Measurements from ENCODE around the gene COPS3.

Gene COPS3

DNA sequence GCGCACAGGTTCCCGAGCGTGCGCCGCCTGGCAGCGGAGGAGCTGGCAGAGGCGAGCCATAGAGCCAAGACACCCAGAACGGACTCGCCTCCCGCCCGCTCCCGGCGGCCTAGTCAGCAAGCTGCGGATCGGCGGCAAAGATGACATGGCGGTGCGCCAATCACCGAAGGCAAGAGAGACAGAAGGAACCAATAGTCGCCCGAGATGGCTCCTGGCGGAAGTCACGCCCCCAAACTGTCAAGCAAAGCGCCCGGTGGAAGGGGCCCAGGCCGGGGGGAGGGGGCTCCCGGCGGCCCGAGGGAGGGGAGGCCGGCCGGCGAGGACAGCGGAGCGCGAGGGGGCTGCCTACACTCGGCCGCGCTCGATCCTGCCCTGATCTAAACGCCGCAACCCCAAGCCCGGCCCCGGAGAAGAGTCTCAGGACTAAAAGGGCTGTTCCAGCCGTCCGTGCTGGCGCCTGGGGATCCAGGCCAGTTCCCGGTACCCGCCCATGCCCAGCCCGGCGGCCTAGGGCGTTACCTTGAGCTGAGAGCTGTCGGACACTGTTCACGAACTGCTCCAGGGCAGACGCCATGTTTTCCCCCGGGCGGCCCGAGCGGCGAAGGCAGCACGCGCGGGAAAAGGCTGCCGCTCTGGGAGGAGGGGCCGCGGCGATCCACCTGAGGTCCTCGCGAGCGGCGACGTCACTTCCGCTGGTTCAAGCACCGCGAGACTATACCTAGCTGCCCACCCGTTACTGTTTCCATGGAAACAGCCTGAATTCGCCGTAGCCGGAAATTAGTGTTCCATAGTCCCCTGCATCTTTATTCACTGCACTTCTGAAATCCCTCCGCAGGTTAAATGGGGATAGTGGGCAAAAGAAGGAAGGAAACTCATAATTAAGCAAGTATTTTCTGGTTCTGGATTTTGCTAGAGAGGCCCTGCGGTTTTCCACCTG lies at the start of gene COPS3:
COPS3 (minus strand) TSS at position 634 of the 937 bp plus-strand sequence; CDS start at position 574, 60 bp downstream.
- DNase-seq = peak; percentile 95 to 96

- no peak for DNase-seq
Observed at GRCh38 chr17:17328251-17328650, 47.2 kb upstream of the COPS3 start.

DNA sequence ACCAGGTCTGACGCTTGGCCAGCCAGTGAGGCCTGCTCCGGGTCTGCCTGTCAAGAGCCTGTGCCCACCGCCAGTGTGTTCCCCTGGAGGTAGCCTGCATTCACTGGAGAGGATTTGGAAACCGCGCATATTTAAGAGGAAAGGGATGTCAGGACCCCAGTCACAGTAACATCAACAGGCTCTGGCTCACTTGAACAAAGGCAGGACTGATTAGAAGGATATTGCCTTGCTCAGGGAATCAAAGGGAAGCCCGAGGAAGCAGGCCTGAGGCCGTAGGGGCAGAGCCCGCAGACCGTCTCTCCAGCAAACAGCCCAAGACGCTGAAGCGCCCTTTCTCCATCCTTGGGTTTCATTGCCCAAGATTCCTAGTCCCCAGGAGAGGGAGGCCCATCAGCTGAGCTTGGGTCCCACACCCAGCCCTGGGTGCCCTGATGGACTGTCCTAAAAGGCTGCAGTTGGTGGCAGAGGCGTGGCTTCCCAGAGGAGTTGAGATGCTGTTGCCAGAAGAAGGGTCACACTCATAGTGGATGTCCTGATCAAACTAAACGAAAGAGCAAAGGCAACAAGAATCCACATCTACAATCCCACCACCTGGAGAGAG lies 45.3 kb upstream of the COPS3 start:
- DNase-seq = no peak

DNA sequence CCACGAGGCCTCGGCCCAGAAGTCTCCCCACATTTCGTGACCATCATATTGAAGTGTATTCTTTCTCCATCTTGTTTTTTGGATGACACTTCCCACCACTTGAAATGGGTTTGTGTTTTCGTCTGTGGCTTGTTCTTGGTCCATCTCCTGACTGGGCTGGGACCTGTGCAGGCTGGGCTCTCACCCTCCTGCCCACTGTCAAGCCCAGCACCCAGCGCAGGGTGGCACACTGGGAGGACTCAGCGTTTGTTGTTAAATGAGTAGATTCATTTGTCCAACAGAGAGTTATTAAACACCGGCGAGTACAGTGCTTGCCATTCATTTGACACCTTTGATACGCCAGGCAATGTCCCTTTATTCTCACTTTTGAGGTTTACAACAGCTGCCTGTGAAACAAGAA lies 44.8 kb upstream of the COPS3 start:
- no peak for DNase-seq

GRCh38 chr17:17325228-17325627 lies 44.2 kb upstream of the COPS3 start:
- DNase-seq = no peak

DNA sequence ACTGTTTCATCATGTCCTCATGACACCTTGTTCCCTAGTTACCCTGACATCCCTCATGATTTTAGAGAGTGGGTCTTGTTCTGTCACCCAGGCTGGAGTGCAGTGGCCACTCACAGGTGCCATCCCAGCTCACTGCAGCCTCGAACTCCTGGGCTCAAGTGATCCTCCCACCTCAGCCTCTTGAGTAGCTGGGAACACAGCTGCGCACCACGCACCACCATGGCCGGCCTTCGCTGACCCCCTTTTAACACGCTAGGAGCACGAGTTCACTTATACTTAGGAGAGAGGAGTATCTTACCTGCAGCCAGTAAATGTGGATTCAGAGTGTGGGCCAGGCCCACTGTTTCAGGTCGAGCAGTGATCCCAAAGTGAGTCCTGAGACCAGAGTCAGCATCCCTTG lies 43.6 kb upstream of the COPS3 start:
- DNase-seq = no peak

DNA sequence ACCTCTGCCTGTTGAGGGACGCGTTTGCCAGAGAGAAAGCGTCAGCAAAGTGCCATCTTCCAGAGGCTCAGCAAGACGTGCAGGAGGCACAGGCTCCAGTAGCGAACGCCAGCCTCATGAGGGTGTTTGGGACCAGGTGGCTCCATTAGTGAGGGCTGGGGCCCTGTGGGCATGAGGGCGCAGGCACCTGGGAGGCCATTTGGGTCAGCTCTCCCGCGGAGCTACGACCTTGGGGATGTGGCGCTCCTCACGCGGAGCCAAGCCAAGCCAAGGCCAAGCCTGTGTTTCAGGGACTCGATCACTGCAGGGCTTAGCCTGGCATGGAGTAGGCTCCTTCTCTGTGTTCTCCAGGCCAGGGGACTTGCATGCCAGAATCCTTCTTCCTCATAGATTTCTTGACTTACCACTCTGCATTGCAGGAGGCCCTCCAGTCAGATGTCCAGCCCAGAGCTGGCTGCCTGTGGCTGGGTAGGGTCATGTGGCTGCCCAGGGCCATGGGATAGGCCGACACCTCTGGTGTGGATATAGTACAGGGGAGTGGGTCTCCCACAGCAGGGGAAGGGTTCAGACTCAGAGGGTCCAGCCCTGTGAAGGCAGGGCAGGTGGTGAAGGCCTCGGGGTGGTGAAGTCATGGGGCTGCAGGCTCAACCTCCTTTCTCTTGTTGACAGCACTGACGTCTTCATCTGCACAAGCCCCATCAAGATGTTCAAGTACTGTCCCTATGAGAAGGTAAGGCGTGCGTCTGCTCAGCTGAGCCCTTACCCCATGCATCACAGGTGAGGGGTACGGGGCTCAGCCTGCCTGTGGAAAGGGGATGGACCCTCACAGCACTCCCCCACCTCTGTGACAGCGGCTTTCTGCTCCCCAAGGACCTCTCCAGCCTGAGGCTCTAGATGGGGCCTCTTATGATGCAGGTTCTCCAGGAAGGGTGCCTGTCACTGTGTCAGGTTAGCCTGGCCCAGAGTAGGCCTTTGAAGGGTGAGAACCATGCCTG lies 41.8 kb upstream of the COPS3 start:
- DNase-seq = no peak

GRCh38 chr17:17321356-17322025 lies 40.4 kb upstream of the COPS3 start:
- no peak for DNase-seq

DNA sequence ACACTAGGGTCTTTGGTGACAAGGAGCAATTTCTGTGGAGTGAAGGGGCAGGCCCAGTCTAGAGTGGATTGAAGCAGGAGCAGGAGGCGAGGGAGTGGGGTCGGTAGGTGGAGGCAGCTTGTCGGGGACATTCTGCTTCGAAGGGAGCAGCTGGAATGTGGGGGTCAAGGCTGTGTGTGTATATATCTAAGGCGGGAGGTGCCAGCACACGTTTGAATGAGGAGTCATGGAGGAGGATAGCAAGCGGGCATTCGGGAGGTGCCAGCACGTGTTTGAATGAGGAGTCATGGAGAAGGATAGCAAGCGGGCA lies 39.8 kb upstream of the COPS3 start:
- no peak for DNase-seq

DNA sequence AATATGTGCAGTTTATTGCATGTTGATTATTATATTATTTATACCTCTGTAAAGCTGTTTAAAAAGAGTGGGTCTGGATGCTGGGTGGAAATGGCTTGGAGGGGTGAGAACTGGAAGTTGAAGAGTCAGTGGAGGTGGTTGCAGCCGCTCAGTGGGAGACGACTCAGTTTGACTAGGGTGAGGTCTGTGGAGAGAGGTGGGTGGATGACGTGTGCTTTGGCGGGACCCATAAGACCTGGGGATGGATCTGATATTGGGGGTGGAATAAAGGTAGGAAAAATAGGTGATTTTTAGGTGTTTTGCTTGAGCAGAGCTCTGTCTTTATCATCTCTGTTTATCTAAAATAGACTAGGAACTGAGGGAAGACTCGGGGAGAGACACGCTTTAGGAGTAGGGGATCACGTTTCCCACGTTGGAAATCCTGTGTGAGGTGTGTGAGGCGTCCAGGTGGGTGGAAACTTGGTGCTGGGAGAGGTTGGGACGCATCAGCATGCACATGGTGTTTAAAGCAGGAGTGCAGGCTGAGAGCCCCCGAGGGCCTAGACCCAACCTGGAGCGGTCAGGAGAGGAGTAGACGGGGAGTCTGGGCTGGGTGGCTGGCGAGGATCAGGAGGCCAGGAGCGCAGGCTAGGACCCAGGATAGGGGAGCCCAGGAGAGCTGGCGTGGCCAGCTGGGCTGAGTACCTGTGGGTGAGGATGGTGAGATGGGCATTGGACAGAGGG lies 39.3 kb upstream of the COPS3 start:
- no peak for DNase-seq

DNA sequence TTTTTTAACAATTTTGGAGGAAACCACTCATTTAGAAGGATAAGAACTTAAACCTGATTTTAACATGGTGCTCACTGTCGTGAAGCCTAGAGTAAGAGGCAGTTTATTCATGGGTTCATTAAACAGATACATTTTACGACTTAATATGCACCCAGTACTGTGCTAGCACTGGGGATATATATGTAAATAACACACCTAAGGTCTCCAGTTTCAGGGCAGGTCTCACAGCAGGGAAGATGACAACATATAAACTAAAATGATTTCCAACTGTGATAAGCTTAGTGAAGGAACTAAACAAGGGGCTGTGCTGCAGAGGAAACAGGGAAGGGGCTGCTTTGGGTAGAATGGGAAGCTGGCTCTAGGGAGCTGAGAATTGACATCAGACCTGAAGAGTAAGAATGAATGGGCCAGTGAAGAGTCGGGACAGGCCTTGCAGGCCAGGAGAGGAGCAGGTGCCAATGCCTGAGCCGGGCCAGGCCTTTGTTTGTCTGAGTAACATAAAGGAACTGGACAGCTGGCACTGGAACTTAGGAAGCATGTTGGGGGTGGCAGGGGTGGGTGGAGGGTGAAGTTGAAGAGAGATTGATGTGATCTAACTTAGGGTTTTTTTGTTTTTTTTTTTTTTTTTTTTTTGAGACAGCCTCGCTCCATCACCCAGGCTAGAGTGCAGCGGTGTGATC lies 34.2 kb upstream of the COPS3 start:
- DNase-seq = no peak

GRCh38 chr17:17314501-17315071 lies 33.5 kb upstream of the COPS3 start:
- DNase-seq = no peak

DNA sequence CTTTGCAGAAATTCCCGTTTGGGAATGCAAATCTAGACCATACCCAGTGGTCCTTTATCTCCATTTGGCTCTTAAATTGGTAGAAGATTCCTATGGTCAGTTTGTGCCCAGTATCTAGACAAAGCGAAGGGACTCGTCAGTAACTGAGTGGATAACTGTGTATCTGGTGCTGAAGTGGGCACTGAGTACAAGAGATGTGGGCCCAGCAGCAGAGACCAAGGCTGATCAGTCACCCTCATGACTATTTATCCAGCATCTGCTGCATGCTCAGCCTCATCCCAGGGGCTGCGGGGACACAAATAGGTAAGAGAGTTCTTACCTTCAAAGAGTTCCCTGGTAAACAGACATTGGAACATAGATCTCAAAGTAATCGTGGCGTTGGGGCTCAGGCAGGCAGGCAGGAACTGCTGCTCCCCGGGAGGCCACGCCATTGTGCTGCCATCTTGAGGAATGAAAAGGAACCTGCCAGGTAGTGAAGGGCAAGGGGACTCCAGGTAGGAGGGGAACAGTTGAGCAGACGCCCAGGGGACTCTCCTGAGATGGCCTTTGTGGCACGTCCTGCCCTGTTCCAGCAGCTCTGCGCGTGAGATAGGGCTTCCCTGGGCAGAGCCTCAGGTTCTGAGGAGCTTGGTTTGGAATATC lies 32.4 kb upstream of the COPS3 start:
- peak; percentile 13 to 27 for DNase-seq

DNA sequence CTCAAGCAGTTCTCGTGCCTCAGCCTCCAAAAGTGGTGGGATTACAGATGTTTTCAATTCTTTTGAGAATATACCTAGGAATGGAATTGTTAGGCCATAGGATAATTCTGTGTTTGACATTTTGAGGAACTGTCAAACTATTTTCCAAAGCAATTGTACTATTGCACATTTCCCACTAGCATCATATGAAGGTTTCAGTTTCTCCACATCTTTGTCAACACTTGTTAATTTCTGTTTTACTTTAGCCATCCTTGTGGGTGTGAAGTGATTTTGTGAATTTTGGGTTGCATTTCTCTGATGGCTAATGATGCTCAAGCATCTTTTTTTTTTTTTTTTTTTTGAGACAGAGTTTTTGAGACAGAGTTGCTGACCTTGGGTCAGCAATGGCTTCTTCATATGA lies 28.3 kb upstream of the COPS3 start:
- DNase-seq = no peak

- DNase-seq = no peak
Observed at GRCh38 chr17:17305281-17305801, 24.3 kb upstream of the COPS3 start.

- DNase-seq = no peak
Observed at GRCh38 chr17:17304521-17304985, 23.5 kb upstream of the COPS3 start.

DNA sequence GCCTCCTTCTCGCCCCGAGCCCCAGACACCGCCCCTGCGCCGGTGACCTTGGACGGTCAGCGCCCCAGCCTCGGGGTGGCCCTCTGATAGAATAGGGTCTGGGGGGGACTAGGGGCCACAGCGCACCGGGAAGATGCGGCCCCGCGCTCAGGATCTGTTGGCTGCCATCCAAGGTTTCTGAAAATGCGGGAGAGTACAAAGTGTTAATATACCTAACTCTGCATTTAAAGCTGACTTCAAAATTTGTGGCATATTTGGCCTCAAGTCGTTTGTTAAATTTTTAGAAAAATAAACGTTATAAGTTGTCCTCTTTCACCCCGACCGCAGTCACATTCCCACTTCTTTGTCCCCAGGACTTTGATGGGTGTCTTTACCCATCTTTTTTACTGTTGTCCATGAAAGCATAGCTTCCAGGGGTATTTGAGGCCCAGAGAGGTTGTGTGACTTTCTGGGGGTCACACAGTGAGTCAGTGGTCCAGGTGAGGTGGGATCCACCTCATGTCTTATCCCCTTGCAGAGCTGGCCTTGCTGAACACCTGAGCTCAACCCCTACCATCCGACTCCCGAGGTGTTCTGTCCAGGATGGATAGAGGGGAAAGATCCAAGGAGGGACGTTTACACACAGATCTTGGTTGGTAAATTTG lies 22.9 kb upstream of the COPS3 start:
- no peak for DNase-seq

DNA sequence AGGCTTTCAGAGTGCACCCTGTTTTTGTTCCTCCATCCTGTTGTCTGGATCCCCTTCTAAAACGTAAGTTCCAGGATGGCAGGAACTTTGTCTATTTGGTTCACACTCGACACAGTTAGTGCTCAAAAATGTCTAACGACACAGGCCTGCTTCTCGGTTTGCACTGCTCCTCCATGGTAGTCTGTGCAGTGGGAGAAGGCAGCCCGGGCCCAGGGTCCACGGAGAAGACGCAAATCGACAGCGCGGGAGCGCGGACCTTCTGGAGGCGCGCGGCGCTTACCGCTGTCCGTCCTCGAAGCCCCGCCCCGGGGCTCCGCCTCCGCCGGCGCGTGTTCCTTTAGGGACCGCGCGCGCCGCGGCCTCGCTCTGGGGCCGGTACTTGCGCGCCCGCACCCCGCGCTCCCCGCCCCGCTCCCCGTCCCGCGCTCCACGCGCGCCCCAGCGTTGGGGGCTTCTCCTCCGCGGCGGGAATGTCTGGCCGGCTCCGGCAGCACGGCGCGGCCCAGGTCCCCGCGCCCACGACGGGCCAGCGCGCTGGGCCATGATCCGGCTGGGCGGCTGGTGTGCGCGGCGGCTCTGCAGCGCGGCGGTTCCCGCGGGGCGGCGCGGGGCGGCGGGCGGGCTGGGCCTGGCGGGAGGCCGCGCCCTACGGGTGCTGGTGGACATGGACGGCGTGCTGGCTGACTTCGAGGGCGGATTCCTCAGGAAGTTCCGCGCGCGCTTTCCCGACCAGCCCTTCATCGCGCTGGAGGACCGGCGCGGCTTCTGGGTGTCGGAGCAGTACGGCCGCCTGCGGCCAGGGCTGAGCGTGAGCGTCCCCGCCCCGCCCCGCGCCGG lies 22.2 kb upstream of the COPS3 start, which contains the start of gene NT5M:
NT5M (plus strand) TSS at position 364 of the 837 bp plus-strand sequence; CDS start at position 542, 178 bp downstream.
- DNase-seq = peak; percentile 79 to 81
